OCI-LY7 (cell line): ENCODE measurements around the gene TBC1D10A. TPM values are rescaled to one million over a fixed set of nuclear protein-coding genes. Genes with fewer than 3 reads are reported as not detected.

ENCODE experiments used
- BruUV-seq: library from RNA; stranded (reverse); fragments of 400-500 nt; replicated peaks from 2 replicates; lab custom pipeline; 2021; lab: Mats Ljungman, UMichigan
- CTCF ChIA-PET: fragments of 300-600 bp; sonication (Branson Sonifier 250); formaldehyde crosslinking; loops from one replicate; lab custom pipeline; 2022; ENCODE audit warnings: antibody characterized with exemption; ENCODE audit not compliant: unreplicated experiment; lab: Charles Lee
- POLR2A ChIA-PET: fragments of 300-600 bp; sonication (Branson Sonifier 250); formaldehyde crosslinking; loops from one replicate; lab custom pipeline; 2022; ENCODE audit warnings: antibody characterized with exemption; lab: Charles Lee
- DNase-seq: peaks from one replicate; pipeline ENCODE4 v3.0.0-alpha.2; 2015; ENCODE audit warnings: low spot score
- H2AFZ ChIP-seq: fragments of 200-600 bp; sonication (generic), shearing (Covaris generic); 2 replicates; pipeline ENCODE4 v1.6.1; 2014; ENCODE audit warnings: mild to moderate bottlenecking, antibody characterized with exemption, low read length, moderate library complexity
- H3K27ac ChIP-seq: fragments of 200-600 bp; sonication (generic); 2 replicates; pipeline ENCODE4 v1.5.1; 2014; ENCODE audit warnings: mixed run types, low read depth, mild to moderate bottlenecking, moderate library complexity, low read length, inconsistent platforms; ENCODE audit not compliant: poor library complexity, severe bottlenecking
- H3K36me3 ChIP-seq: fragments of 200-600 bp; sonication (generic); 2 replicates; pipeline ENCODE4 v1.6.1; 2014; ENCODE audit warnings: mild to moderate bottlenecking, antibody characterized with exemption, low read length, moderate library complexity, mixed read lengths; ENCODE audit not compliant: insufficient read depth
- H3K4me1 ChIP-seq: fragments of 200-600 bp; sonication (generic); 2 replicates; pipeline ENCODE4 v1.5.1; 2014; ENCODE audit warnings: mild to moderate bottlenecking, low read length; ENCODE audit not compliant: insufficient read depth, poor library complexity, severe bottlenecking
- H3K4me2 ChIP-seq: fragments of 200-600 bp; sonication (generic); 2 replicates; pipeline ENCODE4 v1.6.1; 2014; ENCODE audit warnings: mild to moderate bottlenecking, low read length
- H3K4me3 ChIP-seq: fragments of 200-600 bp; sonication (generic); 2 replicates; pipeline ENCODE4 v1.5.1; 2014; ENCODE audit warnings: mild to moderate bottlenecking, low read depth, low read length; ENCODE audit not compliant: poor library complexity, severe bottlenecking
- H3K79me2 ChIP-seq: fragments of 200-600 bp; sonication (generic); 2 replicates; pipeline ENCODE4 v1.6.1; 2016; ENCODE audit warnings: low read depth, mild to moderate bottlenecking, low read length, moderate library complexity, mixed read lengths; ENCODE audit not compliant: insufficient read depth
- H3K9me2 ChIP-seq: fragments of 200-600 bp; sonication (generic); 2 replicates; pipeline ENCODE4 v1.6.1; 2016; ENCODE audit warnings: mild to moderate bottlenecking, low read length, mixed read lengths; ENCODE audit not compliant: insufficient read depth
- H3K9me3 ChIP-seq: fragments of 200-600 bp; sonication (generic); 2 replicates; pipeline ENCODE4 v1.6.1; 2014; ENCODE audit warnings: mild to moderate bottlenecking, mixed run types, low read length, mixed read lengths
- H4K20me1 ChIP-seq: fragments of 200-600 bp; sonication (generic); 2 replicates; pipeline ENCODE4 v1.6.1; 2014; ENCODE audit warnings: mild to moderate bottlenecking, antibody characterized with exemption, low read length, moderate library complexity, mixed read lengths; ENCODE audit not compliant: insufficient read depth
- CTCF ChIP-seq: fragments of 200-600 bp; sonication (generic); conservative IDR thresholded peaks from 2 replicates; pipeline ENCODE4 v1.5.1; 2014; ENCODE audit warnings: mild to moderate bottlenecking, antibody characterized with exemption, low read length, moderate library complexity, mixed read lengths
- EZH2phosphoT487 ChIP-seq: fragments of 200-600 bp; sonication (generic); IDR thresholded peaks from 2 replicates; pipeline ENCODE4 v1.6.1; 2018; ENCODE audit warnings: low read depth, borderline replicate concordance, mild to moderate bottlenecking, mixed run types, antibody characterized with exemption, low read length, moderate library complexity, mixed read lengths
- intact Hi-C: fragments of 100-400 bp; cut with micrococcal nuclease; formaldehyde crosslinking; loops from one replicate; pipeline ENCODE4 v1.10.0; 2022; ENCODE audit not compliant: unreplicated experiment
- total RNA-seq, 2 experiments: library from RNA; depleted of rRNA in 1 of 2; stranded (reverse); fragments of >200 nt in 1 of 2; shearing (Covaris generic) in 1 of 2; gene quantifications; 2 replicates each; pipeline ENCODE4 v1.2.3, GENCODE V29; 2014 to 2022

TBC1D10A gene
- total RNA-seq, 2 experiments from 2014 or later: 15.1 to 16.2 TPM

GRCh38 chr22:30320021-30320556 lies 6.7 kb downstream of the TBC1D10A start:
- ChIA-PET CTCF (no interaction called here), POLR2A (no interaction called here)
- H3K79me2 ChIP-seq: no peaks in the 10 kb centered on the region
- H3K9me2 ChIP-seq: no peaks in the 10 kb centered on the region
- no peak overlapping the region for H3K27ac ChIP-seq
- H3K4me3 ChIP-seq: no peak overlapping the region
- TF ChIP-seq EZH2phosphoT487 (no peak), CTCF (no peak)
- H3K4me2 ChIP-seq: no peak overlapping the region
- peaks cover 11% of the 10 kb centered on the region for H3K4me1 ChIP-seq
- intact Hi-C loops: no loop called here
- no peak overlapping the region for H2AFZ ChIP-seq
- BruUV-seq: no TSS peak
- no peaks in the 10 kb centered on the region for H3K36me3 ChIP-seq
- DNase-seq: no peak
- H3K9me3 ChIP-seq: no peaks in the 10 kb centered on the region
- H4K20me1 ChIP-seq: no peaks in the 10 kb centered on the region

DNA sequence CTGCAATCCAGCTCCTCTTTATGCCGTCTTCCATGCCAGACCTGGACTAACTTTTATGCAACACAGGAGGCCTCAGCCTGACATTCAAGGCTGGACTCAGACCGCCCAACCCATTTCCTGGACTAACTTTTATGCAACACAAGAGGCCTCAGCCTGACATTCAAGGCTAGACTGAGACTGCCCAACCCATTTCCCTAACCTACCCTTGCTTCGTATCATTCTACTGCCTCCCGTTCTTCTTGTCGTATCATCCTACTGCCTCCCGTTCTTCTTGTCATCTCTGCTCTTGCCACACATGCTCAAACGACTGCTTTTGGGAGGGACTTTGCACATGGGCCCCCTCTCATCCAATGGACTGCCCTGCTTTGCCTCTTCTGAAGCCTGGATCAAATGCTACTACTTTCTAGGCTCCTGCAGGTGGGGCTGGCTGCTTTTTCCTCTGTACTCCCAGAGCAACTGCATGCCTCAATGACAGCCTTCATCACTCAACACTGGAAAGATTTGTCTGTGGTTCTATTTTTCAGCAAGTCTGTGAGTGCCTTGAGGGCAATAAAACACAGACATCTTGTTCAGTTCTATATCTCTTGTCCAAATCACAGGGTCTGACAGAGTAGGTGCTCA lies 7.8 kb downstream of the TBC1D10A start:
- Histone ChIP-seq H3K36me3 (no peaks in the 10 kb centered on the region), H3K9me2 (no peaks in the 10 kb centered on the region), H2AFZ (no peak overlapping the region), H3K79me2 (no peaks in the 10 kb centered on the region), H3K9me3 (no peaks in the 10 kb centered on the region), H3K27ac (no peak overlapping the region), H4K20me1 (no peaks in the 10 kb centered on the region), H3K4me3 (no peak overlapping the region), H3K4me1 (no peaks in the 10 kb centered on the region), H3K4me2 (no peak overlapping the region)
- no TSS peak for BruUV-seq
- ChIA-PET POLR2A (no interaction called here), CTCF (no interaction called here)
- no peak for TF ChIP-seq EZH2phosphoT487
- no peak for TF ChIP-seq CTCF
- DNase-seq: no peak
- intact Hi-C loops: no loop called here

DNA sequence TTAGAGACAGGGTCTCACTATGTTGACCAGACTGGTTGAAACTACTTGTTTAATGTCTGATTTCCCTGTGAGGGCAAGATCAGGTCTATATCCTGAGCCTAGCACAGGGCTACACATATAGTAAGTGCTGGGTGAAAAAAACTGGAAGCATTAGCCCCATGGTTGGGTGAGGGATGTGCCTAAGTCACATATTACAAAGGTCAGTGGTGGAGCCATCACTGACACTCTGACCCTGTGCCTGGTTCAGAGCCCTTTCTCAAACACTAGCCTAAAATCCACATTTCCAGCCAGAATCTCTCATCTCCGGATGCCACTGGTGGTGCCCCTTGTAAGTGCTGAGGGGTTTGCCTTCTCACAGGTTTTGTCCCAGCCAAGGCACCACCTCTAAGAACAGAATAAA lies 9.0 kb downstream of the TBC1D10A start:
- CTCF ChIA-PET: no interaction called here
- H3K4me1 ChIP-seq: peaks cover 4% of the 10 kb centered on the region
- H3K9me3 ChIP-seq: no peaks in the 10 kb centered on the region
- no peak overlapping the region for H3K27ac ChIP-seq
- no peaks in the 10 kb centered on the region for H3K36me3 ChIP-seq
- no peaks in the 10 kb centered on the region for H4K20me1 ChIP-seq
- no TSS peak for BruUV-seq
- POLR2A ChIA-PET: interaction anchor here (0.7 kb wide), 1 partner anchor 392 kb away, joined by 3 read pairs; no protein-coding TSS in a partner anchor
- no peaks in the 10 kb centered on the region for H3K9me2 ChIP-seq
- no peak overlapping the region for H2AFZ ChIP-seq
- H3K4me2 ChIP-seq: no peak overlapping the region
- no peaks in the 10 kb centered on the region for H3K79me2 ChIP-seq
- no peak for DNase-seq
- no peak overlapping the region for H3K4me3 ChIP-seq
- intact Hi-C loops: no loop called here
- no peak for TF ChIP-seq EZH2phosphoT487
- TF ChIP-seq CTCF: no peak
